ENCODE data around the gene SPECC1. TPM values are rescaled to one million over a fixed set of nuclear protein-coding genes. Genes with fewer than 3 reads are reported as not detected.

The SPECC1 gene
- polyA plus RNA-seq, 1 of the 3 experiments (the other 2 are of a cell fraction): 11.2 TPM

DNA sequence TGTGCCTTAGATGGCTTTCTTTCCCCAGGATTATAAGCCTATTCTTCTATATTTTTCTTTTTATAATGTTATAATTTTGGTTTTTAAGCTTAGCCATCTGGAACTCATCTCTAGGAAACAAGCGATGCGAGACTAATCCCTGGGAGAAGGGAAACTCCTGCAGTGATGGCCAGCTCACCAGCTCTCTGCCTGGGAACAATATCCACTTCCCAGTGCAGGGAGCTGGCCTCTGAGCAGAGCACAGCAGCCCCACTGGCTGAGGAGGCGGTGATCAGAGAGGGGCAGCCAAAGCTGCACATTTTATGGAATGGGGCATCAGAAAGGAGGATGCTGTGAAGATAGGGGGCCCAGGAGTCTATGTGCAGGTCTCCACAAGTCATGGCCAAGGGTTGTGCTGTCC lies 274.9 kb downstream of the SPECC1 start:
- no peaks in the 10 kb centered on the region for H3K79me2 ChIP-seq (ENCODE audit: insufficient read depth)
- H3K4me1 ChIP-seq (ENCODE audit: control insufficient read depth in 1 of 2, insufficient read depth in 2 of 2, low read depth in 1 of 2, low read length in 1 of 2): peaks cover 0 to 14% of the 10 kb centered on the region in 2 experiments; a peak in 2 of 4 replicates
- H3F3A ChIP-seq (replicated peaks; ENCODE audit: insufficient read depth): no peaks in the 10 kb centered on the region
- no peaks in the 10 kb centered on the region for H3K27me3 ChIP-seq (ENCODE audit: insufficient read depth)
- H3K4me2 ChIP-seq: no peak overlapping the region
- H3K27ac ChIP-seq (ENCODE audit: low read depth in 2 of 2, low read length in 1 of 2): no peak overlapping the region
- DNase-seq: no peak
- H3K9ac ChIP-seq: no peak overlapping the region
- no peaks in the 10 kb centered on the region for H3K36me3 ChIP-seq (replicated peaks in 1 of 2; ENCODE audit: control insufficient read depth in 1 of 2, insufficient read depth in 2 of 2, low read length in 1 of 2)
- WGBS (ENCODE audit: low lambda C conversion rate): 85% methylated on average over 3 of the region's 3 CpGs
- H4K20me1 ChIP-seq (ENCODE audit: insufficient read depth): no peaks in the 10 kb centered on the region
- no peak overlapping the region for H3K4me3 ChIP-seq (ENCODE audit: low read depth in 2 of 2, low read length in 1 of 2)
- TF ChIP-seq MXI1 (IDR thresholded peaks at IDR 0.05; ENCODE audit: low read depth, low read length): no peak
- no peak for TF ChIP-seq EP300 (IDR thresholded peaks at IDR 0.05; ENCODE audit: borderline replicate concordance in 1 of 2, low read depth in 1 of 2, low read length in 1 of 2)
- no peak for TF ChIP-seq RCOR1 (IDR thresholded peaks at IDR 0.05; ENCODE audit: low read length)
- TF ChIP-seq, protein P1, sequence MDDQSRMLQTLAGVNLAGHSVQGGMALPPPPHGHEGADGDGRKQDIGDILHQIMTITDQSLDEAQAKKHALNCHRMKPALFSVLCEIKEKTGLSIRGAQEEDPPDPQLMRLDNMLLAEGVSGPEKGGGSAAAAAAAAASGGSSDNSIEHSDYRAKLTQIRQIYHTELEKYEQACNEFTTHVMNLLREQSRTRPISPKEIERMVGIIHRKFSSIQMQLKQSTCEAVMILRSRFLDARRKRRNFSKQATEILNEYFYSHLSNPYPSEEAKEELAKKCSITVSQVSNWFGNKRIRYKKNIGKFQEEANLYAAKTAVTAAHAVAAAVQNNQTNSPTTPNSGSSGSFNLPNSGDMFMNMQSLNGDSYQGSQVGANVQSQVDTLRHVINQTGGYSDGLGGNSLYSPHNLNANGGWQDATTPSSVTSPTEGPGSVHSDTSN (IDR thresholded peaks at IDR 0.05): no peak
- TF ChIP-seq, protein P2, sequence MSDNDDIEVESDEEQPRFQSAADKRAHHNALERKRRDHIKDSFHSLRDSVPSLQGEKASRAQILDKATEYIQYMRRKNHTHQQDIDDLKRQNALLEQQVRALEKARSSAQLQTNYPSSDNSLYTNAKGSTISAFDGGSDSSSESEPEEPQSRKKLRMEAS (IDR thresholded peaks at IDR 0.05; ENCODE audit: low read depth): no peak
- TF ChIP-seq, protein P3, sequence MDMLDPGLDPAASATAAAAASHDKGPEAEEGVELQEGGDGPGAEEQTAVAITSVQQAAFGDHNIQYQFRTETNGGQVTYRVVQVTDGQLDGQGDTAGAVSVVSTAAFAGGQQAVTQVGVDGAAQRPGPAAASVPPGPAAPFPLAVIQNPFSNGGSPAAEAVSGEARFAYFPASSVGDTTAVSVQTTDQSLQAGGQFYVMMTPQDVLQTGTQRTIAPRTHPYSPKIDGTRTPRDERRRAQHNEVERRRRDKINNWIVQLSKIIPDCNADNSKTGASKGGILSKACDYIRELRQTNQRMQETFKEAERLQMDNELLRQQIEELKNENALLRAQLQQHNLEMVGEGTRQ (IDR thresholded peaks at IDR 0.05; ENCODE audit: borderline replicate concordance, low read depth, low read length): no peak
- TF ChIP-seq, protein P4, sequence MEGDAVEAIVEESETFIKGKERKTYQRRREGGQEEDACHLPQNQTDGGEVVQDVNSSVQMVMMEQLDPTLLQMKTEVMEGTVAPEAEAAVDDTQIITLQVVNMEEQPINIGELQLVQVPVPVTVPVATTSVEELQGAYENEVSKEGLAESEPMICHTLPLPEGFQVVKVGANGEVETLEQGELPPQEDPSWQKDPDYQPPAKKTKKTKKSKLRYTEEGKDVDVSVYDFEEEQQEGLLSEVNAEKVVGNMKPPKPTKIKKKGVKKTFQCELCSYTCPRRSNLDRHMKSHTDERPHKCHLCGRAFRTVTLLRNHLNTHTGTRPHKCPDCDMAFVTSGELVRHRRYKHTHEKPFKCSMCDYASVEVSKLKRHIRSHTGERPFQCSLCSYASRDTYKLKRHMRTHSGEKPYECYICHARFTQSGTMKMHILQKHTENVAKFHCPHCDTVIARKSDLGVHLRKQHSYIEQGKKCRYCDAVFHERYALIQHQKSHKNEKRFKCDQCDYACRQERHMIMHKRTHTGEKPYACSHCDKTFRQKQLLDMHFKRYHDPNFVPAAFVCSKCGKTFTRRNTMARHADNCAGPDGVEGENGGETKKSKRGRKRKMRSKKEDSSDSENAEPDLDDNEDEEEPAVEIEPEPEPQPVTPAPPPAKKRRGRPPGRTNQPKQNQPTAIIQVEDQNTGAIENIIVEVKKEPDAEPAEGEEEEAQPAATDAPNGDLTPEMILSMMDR (IDR thresholded peaks at IDR 0.05): no peak
- TF ChIP-seq, protein P5, sequence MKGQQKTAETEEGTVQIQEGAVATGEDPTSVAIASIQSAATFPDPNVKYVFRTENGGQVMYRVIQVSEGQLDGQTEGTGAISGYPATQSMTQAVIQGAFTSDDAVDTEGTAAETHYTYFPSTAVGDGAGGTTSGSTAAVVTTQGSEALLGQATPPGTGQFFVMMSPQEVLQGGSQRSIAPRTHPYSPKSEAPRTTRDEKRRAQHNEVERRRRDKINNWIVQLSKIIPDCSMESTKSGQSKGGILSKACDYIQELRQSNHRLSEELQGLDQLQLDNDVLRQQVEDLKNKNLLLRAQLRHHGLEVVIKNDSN (IDR thresholded peaks at IDR 0.05; ENCODE audit: borderline replicate concordance, low read depth): no peak
- no peaks in the 10 kb centered on the region for H3K9me3 ChIP-seq
- no peaks in the 10 kb centered on the region for H3K9me2 ChIP-seq
- ChIA-PET POLR2A (no interaction called here), CTCF (interaction anchor here (1.0 to 2.8 kb wide), 2 partner anchors 58 to 61 kb away, joined by 3 to 14 read pairs; no protein-coding TSS in a partner anchor)
- no peak overlapping the region for H2AFZ ChIP-seq (ENCODE audit: low read depth)

DNA sequence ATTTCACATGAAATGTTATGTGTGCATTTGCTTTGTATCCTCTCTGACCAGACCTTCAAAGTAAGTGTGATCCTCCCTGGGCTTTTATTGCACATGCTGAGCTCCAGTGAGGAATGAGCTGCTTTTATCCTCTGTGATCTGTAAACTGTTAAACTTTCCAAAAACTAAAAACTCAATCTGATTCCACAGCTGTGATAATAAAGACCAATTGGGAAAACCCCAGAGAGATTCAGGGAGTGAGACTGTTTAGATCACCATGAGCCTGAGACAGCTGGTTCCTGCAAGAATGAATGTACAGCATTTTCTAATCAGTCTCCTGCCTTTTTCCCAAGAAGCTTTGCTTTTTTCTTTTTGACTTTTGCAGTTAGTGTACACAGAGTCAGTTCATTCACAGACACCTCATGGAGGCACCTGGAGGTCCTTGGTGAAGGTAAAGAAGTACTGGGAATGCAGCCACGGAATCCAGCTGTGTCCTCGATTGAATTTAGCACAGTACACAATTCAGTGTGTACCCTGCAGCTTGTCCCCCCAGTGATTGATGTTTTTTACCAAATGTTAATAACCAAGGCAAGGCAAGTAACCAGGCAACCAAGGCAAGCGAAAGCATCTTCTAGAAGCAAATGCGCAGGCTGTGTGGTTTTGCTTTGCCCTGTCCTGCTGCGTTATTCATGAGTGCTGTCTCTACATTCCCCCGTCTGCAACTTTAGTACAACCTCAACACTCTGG lies 275.6 kb downstream of the SPECC1 start:
- no peaks in the 10 kb centered on the region for H3K79me2 ChIP-seq (ENCODE audit: insufficient read depth)
- H4K20me1 ChIP-seq (ENCODE audit: insufficient read depth): no peaks in the 10 kb centered on the region
- H3F3A ChIP-seq (replicated peaks; ENCODE audit: insufficient read depth): no peaks in the 10 kb centered on the region
- no peaks in the 10 kb centered on the region for H3K9me3 ChIP-seq
- peaks cover 0 to 14% of the 10 kb centered on the region in 2 experiments; a peak in 2 of 4 replicates for H3K4me1 ChIP-seq (ENCODE audit: control insufficient read depth in 1 of 2, insufficient read depth in 2 of 2, low read depth in 1 of 2, low read length in 1 of 2)
- no peak overlapping the region for H3K4me2 ChIP-seq
- ChIA-PET POLR2A (no interaction called here), CTCF (interaction anchor here (1.0 to 2.8 kb wide), 2 partner anchors 58 to 61 kb away, joined by 3 to 14 read pairs; no protein-coding TSS in a partner anchor)
- WGBS (ENCODE audit: low lambda C conversion rate): 98% methylated on average over 6 of the region's 6 CpGs
- no peak overlapping the region for H2AFZ ChIP-seq (ENCODE audit: low read depth)
- H3K9me2 ChIP-seq: no peaks in the 10 kb centered on the region
- H3K36me3 ChIP-seq (replicated peaks in 1 of 2; ENCODE audit: control insufficient read depth in 1 of 2, insufficient read depth in 2 of 2, low read length in 1 of 2): no peaks in the 10 kb centered on the region
- H3K4me3 ChIP-seq (ENCODE audit: low read depth in 2 of 2, low read length in 1 of 2): no peak overlapping the region
- H3K9ac ChIP-seq: no peak overlapping the region
- H3K27me3 ChIP-seq (ENCODE audit: insufficient read depth): no peaks in the 10 kb centered on the region
- no peak for DNase-seq
- H3K27ac ChIP-seq (ENCODE audit: low read depth in 2 of 2, low read length in 1 of 2): no peak overlapping the region
- no peak for TF ChIP-seq EZH2phosphoT487 (IDR thresholded peaks at IDR 0.05; ENCODE audit: borderline replicate concordance, low read depth)
- TF ChIP-seq EP300 (IDR thresholded peaks at IDR 0.05; ENCODE audit: borderline replicate concordance in 1 of 2, low read depth in 1 of 2, low read length in 1 of 2): no peak
- TF ChIP-seq CHD2 (IDR thresholded peaks at IDR 0.05; ENCODE audit: low read length, partially characterized antibody): no peak
- no peak for TF ChIP-seq SMC3 (IDR thresholded peaks at IDR 0.05; ENCODE audit: low read depth, low read length)
- TF ChIP-seq, protein P6, sequence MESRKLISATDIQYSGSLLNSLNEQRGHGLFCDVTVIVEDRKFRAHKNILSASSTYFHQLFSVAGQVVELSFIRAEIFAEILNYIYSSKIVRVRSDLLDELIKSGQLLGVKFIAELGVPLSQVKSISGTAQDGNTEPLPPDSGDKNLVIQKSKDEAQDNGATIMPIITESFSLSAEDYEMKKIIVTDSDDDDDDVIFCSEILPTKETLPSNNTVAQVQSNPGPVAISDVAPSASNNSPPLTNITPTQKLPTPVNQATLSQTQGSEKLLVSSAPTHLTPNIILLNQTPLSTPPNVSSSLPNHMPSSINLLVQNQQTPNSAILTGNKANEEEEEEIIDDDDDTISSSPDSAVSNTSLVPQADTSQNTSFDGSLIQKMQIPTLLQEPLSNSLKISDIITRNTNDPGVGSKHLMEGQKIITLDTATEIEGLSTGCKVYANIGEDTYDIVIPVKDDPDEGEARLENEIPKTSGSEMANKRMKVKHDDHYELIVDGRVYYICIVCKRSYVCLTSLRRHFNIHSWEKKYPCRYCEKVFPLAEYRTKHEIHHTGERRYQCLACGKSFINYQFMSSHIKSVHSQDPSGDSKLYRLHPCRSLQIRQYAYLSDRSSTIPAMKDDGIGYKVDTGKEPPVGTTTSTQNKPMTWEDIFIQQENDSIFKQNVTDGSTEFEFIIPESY (IDR thresholded peaks at IDR 0.05; ENCODE audit: borderline replicate concordance, low read depth): no peak
- no peak for TF ChIP-seq POLR2AphosphoS5 (IDR thresholded peaks at IDR 0.05; ENCODE audit: low read depth, low read length)
- no peak for TF ChIP-seq FOXM1 (IDR thresholded peaks at IDR 0.05; ENCODE audit: low read depth)
- no peak for TF ChIP-seq NRF1 (IDR thresholded peaks at IDR 0.05; ENCODE audit: low read depth, low read length)
- no peak for TF ChIP-seq JUND (IDR thresholded peaks at IDR 0.05)
- TF ChIP-seq MEF2A (IDR thresholded peaks at IDR 0.05; ENCODE audit: borderline replicate concordance, low read depth): no peak
- TF ChIP-seq FOXJ3 (CRISPR knock-in tag; IDR thresholded peaks at IDR 0.05): no peak
- no peak for TF ChIP-seq ELF1 (IDR thresholded peaks at IDR 0.05)
- TF ChIP-seq NFIC (IDR thresholded peaks at IDR 0.05; ENCODE audit: borderline replicate concordance): no peak
- no peak for TF ChIP-seq RCOR1 (IDR thresholded peaks at IDR 0.05; ENCODE audit: low read length)
- no peak for TF ChIP-seq RFX5 (IDR thresholded peaks at IDR 0.05; ENCODE audit: low read length)
